Activated CD8-positive, alpha-beta memory T cell treated with anti-CD3 and anti-CD28 coated beads for 24 hours (primary cell): Measurements from ENCODE around the gene TMEM158.

ENCODE experiments used
- DNase-seq: peaks from one replicate; pipeline ENCODE4 v3.0.0-alpha.2; 2020

TMEM158 gene

GRCh38 chr3:45198264-45199260, 27.5 kb downstream of the TMEM158 start:
- DNase-seq: no peak

GRCh38 chr3:45194791-45195190, 31.3 kb downstream of the TMEM158 start:
- DNase-seq: no peak

GRCh38 chr3:45191924-45192417, 34.1 kb downstream of the TMEM158 start:
- no peak for DNase-seq

GRCh38 chr3:45191424-45191823, 34.7 kb downstream of the TMEM158 start:
- DNase-seq: no peak

- DNase-seq: no peak
These were observed 37.1 kb downstream of the TMEM158 start for GRCh38 chr3:45188719-45189659.

GRCh38 chr3:45187694-45188141, 38.4 kb downstream of the TMEM158 start:
- no peak for DNase-seq

GRCh38 chr3:45186871-45187270, 39.2 kb downstream of the TMEM158 start:
- no peak for DNase-seq

- DNase-seq: no peak
These were observed 40.6 kb downstream of the TMEM158 start for GRCh38 chr3:45185461-45185860.

GRCh38 chr3:45185052-45185451, 41.0 kb downstream of the TMEM158 start:
- no peak for DNase-seq

GRCh38 chr3:45183872-45184262, 42.2 kb downstream of the TMEM158 start:
- DNase-seq: no peak

GRCh38 chr3:45182915-45183871, 42.9 kb downstream of the TMEM158 start:
- no peak for DNase-seq

GRCh38 chr3:45181496-45181895, 44.6 kb downstream of the TMEM158 start:
- no peak for DNase-seq

GRCh38 chr3:45180899-45181298, 45.2 kb downstream of the TMEM158 start:
- no peak for DNase-seq

- DNase-seq: no peak
These were observed 46.0 kb downstream of the TMEM158 start for GRCh38 chr3:45180051-45180450.

GRCh38 chr3:45179163-45179562, 46.9 kb downstream of the TMEM158 start:
- DNase-seq: no peak

- no peak for DNase-seq
These were observed 47.7 kb downstream of the TMEM158 start for GRCh38 chr3:45178183-45179023.

- DNase-seq: no peak
These were observed 49.2 kb downstream of the TMEM158 start for GRCh38 chr3:45176912-45177311.
